ENCODE results near the gene ZNF174. TPM values are rescaled to one million over a fixed set of nuclear protein-coding genes. Genes with fewer than 3 reads are reported as not detected.

The ZNF174 gene
- total RNA-seq, 1 experiment from 2014 or later: 8.2 TPM

DNA sequence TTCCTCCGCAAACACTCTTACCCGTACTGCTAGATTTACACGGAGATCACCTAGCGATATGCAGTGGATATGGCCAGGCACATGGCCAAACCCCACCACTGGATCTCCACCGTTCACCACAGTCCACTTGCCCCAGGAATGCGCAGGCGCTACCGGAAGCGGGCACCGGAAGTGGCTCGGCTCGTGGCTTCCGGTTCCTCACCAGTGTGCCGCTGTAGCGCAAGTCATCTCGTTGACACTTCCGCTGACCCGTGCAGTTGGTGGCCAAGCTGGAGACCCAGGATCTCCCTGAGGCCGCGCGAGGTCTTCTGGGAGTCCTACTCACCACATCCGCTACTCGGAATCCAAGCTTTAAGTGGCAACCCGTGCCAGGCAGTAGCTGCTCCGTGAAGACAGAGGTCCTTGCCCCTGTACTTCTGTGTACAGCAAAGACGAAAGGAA, 30.8 kb downstream of the ZNF174 start (continued):
- TF ChIP-seq, protein P1, sequence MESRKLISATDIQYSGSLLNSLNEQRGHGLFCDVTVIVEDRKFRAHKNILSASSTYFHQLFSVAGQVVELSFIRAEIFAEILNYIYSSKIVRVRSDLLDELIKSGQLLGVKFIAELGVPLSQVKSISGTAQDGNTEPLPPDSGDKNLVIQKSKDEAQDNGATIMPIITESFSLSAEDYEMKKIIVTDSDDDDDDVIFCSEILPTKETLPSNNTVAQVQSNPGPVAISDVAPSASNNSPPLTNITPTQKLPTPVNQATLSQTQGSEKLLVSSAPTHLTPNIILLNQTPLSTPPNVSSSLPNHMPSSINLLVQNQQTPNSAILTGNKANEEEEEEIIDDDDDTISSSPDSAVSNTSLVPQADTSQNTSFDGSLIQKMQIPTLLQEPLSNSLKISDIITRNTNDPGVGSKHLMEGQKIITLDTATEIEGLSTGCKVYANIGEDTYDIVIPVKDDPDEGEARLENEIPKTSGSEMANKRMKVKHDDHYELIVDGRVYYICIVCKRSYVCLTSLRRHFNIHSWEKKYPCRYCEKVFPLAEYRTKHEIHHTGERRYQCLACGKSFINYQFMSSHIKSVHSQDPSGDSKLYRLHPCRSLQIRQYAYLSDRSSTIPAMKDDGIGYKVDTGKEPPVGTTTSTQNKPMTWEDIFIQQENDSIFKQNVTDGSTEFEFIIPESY (IDR thresholded peaks at IDR 0.05; ENCODE audit: extremely low read depth, insufficient replicate concordance, low read length): no peak
- no peak for TF ChIP-seq POLR2A (IDR thresholded peaks at IDR 0.05; ENCODE audit: borderline replicate concordance, extremely low read depth, insufficient read depth, insufficient read length)
- no peak for TF ChIP-seq EZH2phosphoT487 (IDR thresholded peaks at IDR 0.05; ENCODE audit: borderline replicate concordance)
- TF ChIP-seq JUND (IDR thresholded peaks at IDR 0.05): no peak
- TF ChIP-seq, protein P2, sequence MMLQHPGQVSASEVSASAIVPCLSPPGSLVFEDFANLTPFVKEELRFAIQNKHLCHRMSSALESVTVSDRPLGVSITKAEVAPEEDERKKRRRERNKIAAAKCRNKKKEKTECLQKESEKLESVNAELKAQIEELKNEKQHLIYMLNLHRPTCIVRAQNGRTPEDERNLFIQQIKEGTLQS (IDR thresholded peaks at IDR 0.05): no peak
- no peak for TF ChIP-seq RAD21 (IDR thresholded peaks at IDR 0.05; ENCODE audit: low read depth)
- no peak for TF ChIP-seq SRF (IDR thresholded peaks at IDR 0.05; ENCODE audit: low read depth)
- TF ChIP-seq, protein P3, sequence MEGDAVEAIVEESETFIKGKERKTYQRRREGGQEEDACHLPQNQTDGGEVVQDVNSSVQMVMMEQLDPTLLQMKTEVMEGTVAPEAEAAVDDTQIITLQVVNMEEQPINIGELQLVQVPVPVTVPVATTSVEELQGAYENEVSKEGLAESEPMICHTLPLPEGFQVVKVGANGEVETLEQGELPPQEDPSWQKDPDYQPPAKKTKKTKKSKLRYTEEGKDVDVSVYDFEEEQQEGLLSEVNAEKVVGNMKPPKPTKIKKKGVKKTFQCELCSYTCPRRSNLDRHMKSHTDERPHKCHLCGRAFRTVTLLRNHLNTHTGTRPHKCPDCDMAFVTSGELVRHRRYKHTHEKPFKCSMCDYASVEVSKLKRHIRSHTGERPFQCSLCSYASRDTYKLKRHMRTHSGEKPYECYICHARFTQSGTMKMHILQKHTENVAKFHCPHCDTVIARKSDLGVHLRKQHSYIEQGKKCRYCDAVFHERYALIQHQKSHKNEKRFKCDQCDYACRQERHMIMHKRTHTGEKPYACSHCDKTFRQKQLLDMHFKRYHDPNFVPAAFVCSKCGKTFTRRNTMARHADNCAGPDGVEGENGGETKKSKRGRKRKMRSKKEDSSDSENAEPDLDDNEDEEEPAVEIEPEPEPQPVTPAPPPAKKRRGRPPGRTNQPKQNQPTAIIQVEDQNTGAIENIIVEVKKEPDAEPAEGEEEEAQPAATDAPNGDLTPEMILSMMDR (IDR thresholded peaks at IDR 0.05 in 2 of 3, conservative IDR thresholded peaks at IDR 0.05 in 1 of 3; ENCODE audit: borderline replicate concordance in 1 of 3, insufficient read depth in 1 of 3, low read depth in 2 of 3, low read length in 2 of 3): no peak
- TF ChIP-seq ELF1 (IDR thresholded peaks at IDR 0.05; ENCODE audit: borderline replicate concordance, low read depth): no peak

DNA sequence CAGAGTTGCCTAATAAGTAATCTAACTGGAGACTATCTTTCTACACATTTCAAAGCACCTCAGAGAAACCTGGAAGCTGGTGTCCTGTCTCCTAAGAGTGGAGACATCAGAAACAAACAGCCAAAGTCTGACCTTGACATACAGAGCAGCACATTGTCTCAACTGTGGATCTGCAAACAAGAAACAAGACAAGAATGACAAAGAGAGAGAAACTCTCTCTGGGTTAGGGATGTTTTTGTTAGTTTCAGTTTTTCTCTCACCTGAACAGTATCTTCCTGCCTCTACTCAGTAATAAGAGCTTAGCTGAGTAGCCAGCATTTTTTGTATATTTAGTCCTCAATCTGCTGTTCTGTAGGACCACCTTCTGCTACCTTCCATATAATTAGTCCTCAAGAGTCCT, 33.4 kb downstream of the ZNF174 start:
- Histone ChIP-seq H3K4me2 (ENCODE audit: low read length) (no peak overlapping the region), H3K9me2 (ENCODE audit: insufficient read depth) (no peaks in the 10 kb centered on the region), H3K27me3 (ENCODE audit: insufficient read depth, low read length) (no peaks in the 10 kb centered on the region), H3K4me1 (ENCODE audit: control insufficient read depth in 1 of 2, insufficient read depth in 2 of 2, low read length in 2 of 2) (no peaks in the 10 kb centered on the region), H3K79me2 (ENCODE audit: insufficient read depth, low read length) (peaks cover 5% of the 10 kb centered on the region), H3K27ac (ENCODE audit: low read depth, low read length) (no peak overlapping the region), H3K4me3 (replicated peaks in 1 of 2; ENCODE audit: low read depth in 1 of 2, low read length in 2 of 2) (no peak overlapping the region), H4K20me1 (ENCODE audit: insufficient read depth) (no peaks in the 10 kb centered on the region), H3K9ac (ENCODE audit: low read length) (no peak overlapping the region), H2AFZ (ENCODE audit: low read depth, low read length, poor library complexity, severe bottlenecking) (no peak overlapping the region), H3K36me3 (ENCODE audit: control insufficient read depth in 1 of 2, insufficient read depth in 2 of 2, low read length in 2 of 2) (peaks cover 4 to 7% of the 10 kb centered on the region in 2 experiments; a peak in 3 of 4 replicates), H3K9me3 (ENCODE audit: control insufficient read depth in 1 of 2, insufficient read depth in 1 of 2, low read depth in 1 of 2, low read length in 2 of 2) (no peaks in the 10 kb centered on the region)
- CTCF ChIA-PET: no interaction called here
- BruUV-seq (replicated peaks): no TSS peak
- no peak for TF ChIP-seq SIN3A (IDR thresholded peaks at IDR 0.05; ENCODE audit: low read depth)
- no peak for ATAC-seq
- RAD21 ChIA-PET (ENCODE audit: low non-redundant PET in 1 of 2, low total read pairs in 2 of 2, uncharacterized antibody in 2 of 2, unreplicated experiment in 2 of 2): no interaction called here
- intact Hi-C loops (cut with micrococcal nuclease): no loop called here
- DNase-seq (ENCODE audit: low read depth, low spot score): no peak
- POLR2A ChIA-PET: no interaction called here
